Common myeloid progenitor, CD34-positive (primary cell): ENCODE measurements around the gene HACE1. TPM values are rescaled to one million over a fixed set of nuclear protein-coding genes. Genes with fewer than 3 reads are reported as not detected.
A peak's percentile ranks its signal among the peaks of the same experiment; 100 is the strongest.
"Not testable (repeated sequence)": the region's sequence is repeated elsewhere in the genome, so short reads cannot be mapped to it uniquely, and the experiment has no call there.

Source experiments
- CTCF ChIA-PET: fragments of 350-600 bp; sonication (Branson Sonifier 250); formaldehyde crosslinking; loops from one replicate; lab custom pipeline; 2021; ENCODE audit warnings: antibody characterized with exemption; lab: Charles Lee
- POLR2A ChIA-PET: fragments of 350-600 bp; sonication (Branson Sonifier 250); formaldehyde crosslinking; loops from one replicate; lab custom pipeline; 2021; ENCODE audit warnings: antibody characterized with exemption; lab: Charles Lee
- DNase-seq, 3 donors: peaks; one replicate each; pipeline versions ENCODE4 v3.0.0 to v3.0.0-alpha.2; 2013
- H3K27ac ChIP-seq, 2 experiments: 1 replicate in 1 of 2; 2 replicates in 1 of 2; pipeline ENCODE4 v1.7.0; 2013; ENCODE audit warnings: inconsistent platforms in 2 of 2, low read length in 2 of 2, mild to moderate bottlenecking in 2 of 2, low read depth in 1 of 2, moderate library complexity in 1 of 2; ENCODE audit not compliant: severe bottlenecking in 2 of 2, insufficient read depth in 1 of 2, poor library complexity in 1 of 2
- H3K27me3 ChIP-seq, 5 experiments: replicated peaks in 2 of 5; 1 replicate in 3 of 5; 2 replicates in 2 of 5; pipeline versions ENCODE4 v1.6.1 to v1.7.0; 2013; ENCODE audit warnings: low read length in 4 of 5, mild to moderate bottlenecking in 2 of 5, moderate library complexity in 2 of 5, inconsistent platforms in 1 of 5; ENCODE audit not compliant: insufficient read depth in 5 of 5, control insufficient read depth in 4 of 5
- H3K36me3 ChIP-seq, 4 experiments: 1 replicate in 2 of 4; 2 replicates in 2 of 4; pipeline versions ENCODE4 v1.6.1 to v1.7.0; 2013; ENCODE audit warnings: low read length in 3 of 4, control low read depth in 1 of 4, mild to moderate bottlenecking in 1 of 4; ENCODE audit not compliant: control insufficient read depth in 4 of 4, insufficient read depth in 4 of 4
- H3K4me1 ChIP-seq, 4 experiments: 1 replicate in 3 of 4; 2 replicates in 1 of 4; pipeline versions ENCODE4 v1.6.1 to v1.7.1; 2013; ENCODE audit warnings: low read length in 3 of 4, mild to moderate bottlenecking in 3 of 4, control low read depth in 1 of 4, inconsistent platforms in 1 of 4, moderate library complexity in 1 of 4; ENCODE audit not compliant: control insufficient read depth in 4 of 4, insufficient read depth in 4 of 4; ENCODE audit errors: control extremely low read depth in 1 of 4
- H3K4me3 ChIP-seq, 7 experiments: 1 replicate in 4 of 7; 2 replicates in 3 of 7; pipeline versions ENCODE4 v1.5.1 to v1.7.0; 2013; ENCODE audit warnings: mild to moderate bottlenecking in 7 of 7, low read length in 6 of 7, moderate library complexity in 6 of 7, inconsistent platforms in 2 of 7, low read depth in 2 of 7, control low read depth in 1 of 7; ENCODE audit not compliant: insufficient read depth in 4 of 7, control insufficient read depth in 1 of 7; ENCODE audit errors: extremely low read depth in 1 of 7
- H3K9me3 ChIP-seq, 5 experiments: 1 replicate in 4 of 5; 2 replicates in 1 of 5; pipeline versions ENCODE4 v1.6.1 to v1.7.1; 2013; ENCODE audit warnings: low read length in 4 of 5, mild to moderate bottlenecking in 2 of 5, inconsistent platforms in 1 of 5, low read depth in 1 of 5, moderate library complexity in 1 of 5; ENCODE audit not compliant: control insufficient read depth in 4 of 5, insufficient read depth in 2 of 5; ENCODE audit errors: control extremely low read depth in 1 of 5
- WGBS: methylation state at CpG from one replicate; pipeline ENCODE4 v1.1.5; 2013; ENCODE audit not compliant: insufficient coverage; 5-methylcytosine and 5-hydroxymethylcytosine counted together
- polyA plus RNA-seq: library from polyadenylated mRNA; unstranded; fragments of 120-200 nt; gene quantifications from one replicate; pipeline ENCODE4 v1.2.1, GENCODE V29; 2013

Gene HACE1, protein sequence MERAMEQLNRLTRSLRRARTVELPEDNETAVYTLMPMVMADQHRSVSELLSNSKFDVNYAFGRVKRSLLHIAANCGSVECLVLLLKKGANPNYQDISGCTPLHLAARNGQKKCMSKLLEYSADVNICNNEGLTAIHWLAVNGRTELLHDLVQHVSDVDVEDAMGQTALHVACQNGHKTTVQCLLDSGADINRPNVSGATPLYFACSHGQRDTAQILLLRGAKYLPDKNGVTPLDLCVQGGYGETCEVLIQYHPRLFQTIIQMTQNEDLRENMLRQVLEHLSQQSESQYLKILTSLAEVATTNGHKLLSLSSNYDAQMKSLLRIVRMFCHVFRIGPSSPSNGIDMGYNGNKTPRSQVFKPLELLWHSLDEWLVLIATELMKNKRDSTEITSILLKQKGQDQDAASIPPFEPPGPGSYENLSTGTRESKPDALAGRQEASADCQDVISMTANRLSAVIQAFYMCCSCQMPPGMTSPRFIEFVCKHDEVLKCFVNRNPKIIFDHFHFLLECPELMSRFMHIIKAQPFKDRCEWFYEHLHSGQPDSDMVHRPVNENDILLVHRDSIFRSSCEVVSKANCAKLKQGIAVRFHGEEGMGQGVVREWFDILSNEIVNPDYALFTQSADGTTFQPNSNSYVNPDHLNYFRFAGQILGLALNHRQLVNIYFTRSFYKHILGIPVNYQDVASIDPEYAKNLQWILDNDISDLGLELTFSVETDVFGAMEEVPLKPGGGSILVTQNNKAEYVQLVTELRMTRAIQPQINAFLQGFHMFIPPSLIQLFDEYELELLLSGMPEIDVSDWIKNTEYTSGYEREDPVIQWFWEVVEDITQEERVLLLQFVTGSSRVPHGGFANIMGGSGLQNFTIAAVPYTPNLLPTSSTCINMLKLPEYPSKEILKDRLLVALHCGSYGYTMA
- 20.7 TPM for polyA plus RNA-seq

DNA sequence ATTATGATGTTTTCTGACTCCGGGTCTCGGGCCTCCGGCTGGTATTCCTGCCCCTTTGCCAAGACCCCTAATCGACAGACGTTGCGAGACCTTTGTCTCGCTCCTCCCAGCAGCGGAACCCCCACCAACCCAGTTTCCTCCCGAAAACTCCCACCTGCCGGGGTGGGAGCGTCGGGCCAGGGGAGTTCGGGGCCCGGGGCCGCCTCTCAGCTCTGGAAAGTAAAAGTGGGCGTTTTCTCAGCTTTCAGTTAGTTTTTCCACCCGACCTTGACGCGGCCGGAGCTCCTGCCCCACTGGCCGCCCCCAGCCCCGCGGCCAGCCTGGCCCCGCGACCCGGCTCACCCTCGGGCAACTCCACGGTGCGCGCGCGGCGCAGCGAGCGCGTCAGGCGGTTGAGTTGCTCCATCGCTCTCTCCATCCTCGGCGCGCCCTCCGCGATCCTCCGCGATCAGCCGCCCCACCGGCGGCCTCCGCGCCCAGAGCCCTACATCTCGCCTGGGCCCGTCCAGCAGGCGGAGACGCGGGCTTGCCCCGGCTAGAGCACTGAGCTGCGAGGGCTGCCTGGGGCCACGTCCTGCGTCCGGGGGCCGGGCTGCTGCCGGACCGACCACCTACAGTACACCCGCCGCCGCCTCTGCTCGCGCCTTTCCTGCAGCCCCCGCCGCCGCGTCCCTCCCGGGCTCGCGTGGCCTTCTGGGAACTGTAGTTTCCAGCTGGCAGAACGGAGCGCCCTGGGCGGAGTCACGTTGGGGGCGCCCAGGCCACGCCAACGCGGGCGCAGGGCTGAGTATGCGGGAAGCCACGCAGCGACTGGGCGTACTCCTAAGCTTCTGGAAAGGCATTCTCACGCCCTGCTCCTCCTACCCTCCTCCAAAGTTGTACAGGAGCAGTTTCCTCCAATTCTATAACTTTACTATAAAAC lies at the start of gene HACE1:
TSS of gene HACE1 (minus strand) at position 695 of the 922 bp plus-strand sequence. CDS start at position 418, 277 bp downstream.
- Histone ChIP-seq H3K27ac (peak within 1 kb of the TSS in 1 of 2 experiments; percentile 76), H3K4me1 (peaks cover 4 to 13% (median 8%) of the 10 kb centered on the region in 4 experiments), H3K9me3 (no peaks in the 10 kb centered on the region), H3K4me3 (peak within 1 kb of the TSS; percentile 65 to 97 (median 90)), H3K36me3 (no peaks in the 10 kb centered on the region), H3K27me3 (peaks cover 0 to 2% (median 0%) of the 10 kb centered on the region in 5 experiments)
- DNase-seq = peak; percentile 82 to 92 (median 86)
- ChIA-PET CTCF (interaction anchor here (0.6 to 1.8 kb wide), 6 partner anchors 9 to 206 kb away, joined by 3 to 10 read pairs (median 3); no protein-coding TSS in a partner anchor), POLR2A (no interaction called here)
- WGBS = 0% methylated on average over 62 of the region's 89 CpGs

- H3K27me3 ChIP-seq = no peaks in the 10 kb centered on the region
- H3K4me3 ChIP-seq = no peak overlapping the region
- DNase-seq = no peak
- no peak overlapping the region for H3K27ac ChIP-seq
- H3K9me3 ChIP-seq = no peaks in the 10 kb centered on the region
- ChIA-PET CTCF (interaction anchor here (1.8 kb wide), 1 partner anchor 11 kb away, joined by 5 read pairs; no protein-coding TSS in a partner anchor), POLR2A (no interaction called here)
- no peaks in the 10 kb centered on the region for H3K4me1 ChIP-seq
- 100% methylated on average over 1 of the region's 2 CpGs for WGBS
- no peaks in the 10 kb centered on the region for H3K36me3 ChIP-seq
These were observed 49.3 kb upstream of the HACE1 start for GRCh38 chr6:104908888-104909525.

GRCh38 chr6:104908031-104908887 lies 48.5 kb upstream of the HACE1 start:
- H3K27me3 ChIP-seq = no peaks in the 10 kb centered on the region

DNA sequence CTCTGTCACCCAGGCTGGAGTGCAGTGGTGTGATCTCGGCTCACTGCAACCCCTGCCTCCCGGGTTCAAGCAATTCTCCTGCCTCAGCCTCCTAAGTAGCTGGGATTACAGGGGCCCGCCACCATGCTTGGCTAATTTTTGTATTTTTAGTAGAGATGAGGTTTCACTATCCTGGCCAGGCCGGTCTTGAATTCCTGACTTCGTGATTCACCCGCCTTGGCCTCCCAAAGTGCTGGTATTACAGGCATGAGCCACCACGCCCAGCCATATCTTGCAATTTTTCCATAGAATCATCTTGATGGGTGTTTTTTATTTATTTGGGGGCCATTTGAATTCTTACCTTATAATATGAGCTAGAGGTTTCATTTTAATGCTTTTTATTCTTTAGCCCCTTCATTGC lies 39.2 kb upstream of the HACE1 start:
- H3K27ac ChIP-seq, H3K4me1 ChIP-seq, H3K9me3 ChIP-seq, H3K27me3 ChIP-seq, H3K36me3 ChIP-seq, POLR2A ChIA-PET, H3K4me3 ChIP-seq, DNase-seq: not testable (repeated sequence)
- CTCF ChIA-PET = interaction anchor here (1.1 to 1.3 kb wide), 2 partner anchors 9 to 21 kb away, joined by 3 to 5 read pairs; no protein-coding TSS in a partner anchor
- WGBS = no CpG with 5 or more reads among the region's 7 CpGs

More at GRCh38 chr6:104908031-104908887, 48.5 kb upstream of the HACE1 start:
- H3K4me1 ChIP-seq = no peaks in the 10 kb centered on the region
- ChIA-PET POLR2A (no interaction called here), CTCF (interaction anchor here (1.8 kb wide), 1 partner anchor 10 kb away, joined by 5 read pairs; no protein-coding TSS in a partner anchor)
- H3K36me3 ChIP-seq = no peaks in the 10 kb centered on the region
- 96% methylated on average over 5 of the region's 6 CpGs for WGBS
- no peaks in the 10 kb centered on the region for H3K9me3 ChIP-seq
- no peak for DNase-seq
- H3K27ac ChIP-seq = no peak overlapping the region
- no peak overlapping the region for H3K4me3 ChIP-seq

DNA sequence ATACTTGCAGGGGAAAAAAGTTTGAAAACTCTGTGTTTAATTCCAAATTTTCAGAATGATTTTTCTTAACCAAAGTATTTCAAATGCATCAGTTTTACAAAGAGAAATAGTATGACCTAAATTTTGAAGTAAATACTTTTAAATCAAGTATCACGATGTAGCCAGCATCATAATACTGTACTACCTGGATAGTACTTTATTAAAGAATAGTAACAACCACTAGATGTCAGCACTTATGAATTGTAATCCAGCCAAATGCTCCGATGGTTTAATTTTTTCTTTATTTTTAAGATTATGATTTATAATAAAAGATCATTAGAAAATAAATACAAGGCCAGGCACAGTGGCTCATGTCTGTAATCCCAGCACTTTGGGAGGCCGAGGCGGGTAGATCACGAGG lies 37.2 kb upstream of the HACE1 start:
- Histone ChIP-seq H3K36me3 (no peaks in the 10 kb centered on the region), H3K4me3 (no peak overlapping the region), H3K27ac (no peak overlapping the region), H3K27me3 (peaks cover 0 to 6% (median 0%) of the 10 kb centered on the region in 5 experiments), H3K4me1 (no peaks in the 10 kb centered on the region), H3K9me3 (no peaks in the 10 kb centered on the region)
- WGBS = 85% methylated on average over 4 of the region's 5 CpGs
- ChIA-PET CTCF (interaction anchor here (1.6 kb wide), 1 partner anchor 191 kb away, joined by 3 read pairs; no protein-coding TSS in a partner anchor), POLR2A (no interaction called here)
- peak; percentile 2 to 7 (median 4) for DNase-seq
